H1 (cell line): ENCODE measurements around the gene DFFB. TPM values are rescaled to one million over a fixed set of nuclear protein-coding genes. Genes with fewer than 3 reads are reported as not detected.

Experiments
- CTCF ChIA-PET: fragments of 300-600 bp; sonication (Branson Sonifier 250); formaldehyde crosslinking; loops from one replicate; lab custom pipeline; 2021; ENCODE audit not compliant: partially characterized antibody; lab: Charles Lee
- POLR2A ChIA-PET: fragments of 300-600 bp; sonication (Branson Sonifier 250); formaldehyde crosslinking; loops from one replicate; lab custom pipeline; 2021; ENCODE audit warnings: inconsistent platforms; ENCODE audit not compliant: partially characterized antibody; lab: Charles Lee
- DNase-seq, 2 experiments: peaks; one replicate each; pipeline versions ENCODE4 v3.0.0 to v3.0.0-alpha.2; 2010 to 2022; ENCODE audit warnings: low spot score in 2 of 2, low read depth in 1 of 2, mixed read lengths in 1 of 2
- FAIRE-seq: peaks from 2 replicates; lab custom pipeline; 2011; peaks lifted over from hg19 to GRCh38; lab: Jason Lieb, UNC
- H2AFZ ChIP-seq: 2 replicates; pipeline ENCODE4 v1.8.1; 2012; ENCODE audit warnings: low read length, inconsistent platforms
- H2AK5ac ChIP-seq: 2 replicates; pipeline ENCODE4 v1.6.1; 2013; ENCODE audit warnings: low read depth, low read length
- H2BK120ac ChIP-seq: replicated peaks from 2 replicates; pipeline ENCODE3; 2013; ENCODE audit warnings: low read depth, low read length, inconsistent platforms
- H2BK12ac ChIP-seq: 2 replicates; pipeline ENCODE4 v1.6.1; 2013; ENCODE audit warnings: low read depth, low read length
- H2BK15ac ChIP-seq: 2 replicates; pipeline ENCODE4 v1.6.1; 2013; ENCODE audit warnings: low read length
- H2BK20ac ChIP-seq: 2 replicates; pipeline ENCODE4 v1.6.1; 2013; ENCODE audit warnings: low read length
- H2BK5ac ChIP-seq: 2 replicates; pipeline ENCODE4 v1.6.1; 2013; ENCODE audit warnings: low read depth, low read length
- H3K14ac ChIP-seq: 2 replicates; pipeline ENCODE4 v1.6.1; 2013; ENCODE audit warnings: inconsistent platforms; ENCODE audit not compliant: insufficient read length
- H3K18ac ChIP-seq: 2 replicates; pipeline ENCODE4 v1.6.1; 2013; ENCODE audit warnings: low read length; ENCODE audit errors: extremely low read depth
- H3K23ac ChIP-seq: 2 replicates; pipeline ENCODE4 v1.6.1; 2013; ENCODE audit warnings: inconsistent platforms; ENCODE audit not compliant: insufficient read length
- H3K23me2 ChIP-seq: 2 replicates; pipeline ENCODE4 v1.6.1; 2013; ENCODE audit warnings: low read depth, low read length
- H3K27ac ChIP-seq: 2 replicates; pipeline ENCODE4 v1.6.1; 2011; ENCODE audit warnings: low read depth, low read length, inconsistent platforms
- H3K27me3 ChIP-seq, 4 experiments: replicated peaks in 1 of 4; 1 replicate in 1 of 4; 2 replicates in 3 of 4; pipeline versions ENCODE4 v1.6.1 to v1.8.1; 2011 to 2013; ENCODE audit warnings: low read length in 3 of 4, mild to moderate bottlenecking in 3 of 4, inconsistent platforms in 2 of 4, mixed read lengths in 2 of 4, moderate library complexity in 1 of 4; ENCODE audit not compliant: control insufficient read depth in 3 of 4, insufficient read depth in 3 of 4; ENCODE audit errors: extremely low read depth in 1 of 4
- H3K36me3 ChIP-seq, 4 experiments: 2 replicates each; pipeline versions ENCODE4 v1.6.1 to v1.8.1; 2011 to 2013; ENCODE audit warnings: mild to moderate bottlenecking in 4 of 4, low read length in 3 of 4, moderate library complexity in 2 of 4, control low read depth in 1 of 4, inconsistent platforms in 1 of 4; ENCODE audit not compliant: insufficient read depth in 4 of 4, control insufficient read depth in 2 of 4
- H3K4ac ChIP-seq: replicated peaks from 2 replicates; pipeline ENCODE3; 2013; ENCODE audit warnings: low read length, low read depth, mixed read lengths, inconsistent platforms; ENCODE audit not compliant: insufficient read length
- H3K4me1 ChIP-seq, 4 experiments: replicated peaks in 1 of 4; 1 replicate in 1 of 4; 2 replicates in 3 of 4; pipeline versions ENCODE4 v1.6.1 to v1.8.1; 2011 to 2013; ENCODE audit warnings: low read length in 3 of 4, inconsistent platforms in 2 of 4, mixed read lengths in 1 of 4; ENCODE audit not compliant: insufficient read depth in 4 of 4, control insufficient read depth in 3 of 4
- H3K4me2 ChIP-seq, 2 experiments: 2 replicates each; pipeline versions ENCODE4 v1.6.1 to v1.8.1; 2011 to 2013; ENCODE audit warnings: low read depth in 2 of 2, low read length in 2 of 2, control low read depth in 1 of 2, inconsistent platforms in 1 of 2, mild to moderate bottlenecking in 1 of 2; ENCODE audit not compliant: insufficient read depth in 1 of 2
- H3K4me3 ChIP-seq, 4 experiments: fragments of 200-600, 300-600 bp in 1 of 4; sonication (generic), shearing (Covaris generic), sonication (Bioruptor Twin) in 1 of 4; 2 replicates each; pipeline versions ENCODE4 v1.5.1 to v1.8.1; 2011 to 2016; ENCODE audit warnings: low read length in 4 of 4, low read depth in 3 of 4, control low read depth in 2 of 4, inconsistent platforms in 2 of 4, mild to moderate bottlenecking in 2 of 4, mixed read lengths in 1 of 4, moderate library complexity in 1 of 4; ENCODE audit not compliant: insufficient read depth in 2 of 4; ENCODE audit errors: extremely low read depth in 1 of 4
- H3K56ac ChIP-seq: replicated peaks from 2 replicates; pipeline ENCODE3; 2013; ENCODE audit warnings: low read depth, mild to moderate bottlenecking, mixed read lengths, low read length, inconsistent platforms; ENCODE audit not compliant: insufficient read length
- H3K79me1 ChIP-seq: 2 replicates; pipeline ENCODE4 v1.6.1; 2013; ENCODE audit warnings: low read depth, low read length, control low read depth
- H3K79me2 ChIP-seq, 2 experiments: 2 replicates each; pipeline versions ENCODE4 v1.6.1 to v1.8.1; 2012 to 2013; ENCODE audit warnings: low read length in 2 of 2, mild to moderate bottlenecking in 2 of 2, inconsistent platforms in 1 of 2; ENCODE audit not compliant: insufficient read depth in 2 of 2, control insufficient read depth in 1 of 2
- H3K9ac ChIP-seq, 4 experiments: replicated peaks in 1 of 4; 1 replicate in 1 of 4; 2 replicates in 3 of 4; pipeline versions ENCODE4 v1.6.1 to v1.8.1; 2011 to 2013; ENCODE audit warnings: low read depth in 3 of 4, low read length in 3 of 4, control low read depth in 2 of 4, mild to moderate bottlenecking in 2 of 4, moderate library complexity in 2 of 4, inconsistent platforms in 1 of 4; ENCODE audit errors: extremely low read depth in 1 of 4
- H3K9me3 ChIP-seq, 2 experiments: 2 replicates each; pipeline versions ENCODE4 v1.6.1 to v1.8.1; 2012 to 2013; ENCODE audit warnings: mild to moderate bottlenecking in 2 of 2, moderate library complexity in 2 of 2, control low read depth in 1 of 2, inconsistent platforms in 1 of 2, low read depth in 1 of 2, low read length in 1 of 2, mixed read lengths in 1 of 2; ENCODE audit not compliant: insufficient read depth in 2 of 2
- H4K20me1 ChIP-seq, 2 experiments: replicated peaks in 1 of 2; 2 replicates each; pipeline versions ENCODE3 to v1.8.1; 2011 to 2013; ENCODE audit warnings: inconsistent platforms in 2 of 2, low read length in 2 of 2, mild to moderate bottlenecking in 1 of 2; ENCODE audit not compliant: insufficient read depth in 2 of 2, control insufficient read depth in 1 of 2
- H4K5ac ChIP-seq: 2 replicates; pipeline ENCODE4 v1.6.1; 2013; ENCODE audit warnings: low read length, low read depth, mixed read lengths, inconsistent platforms; ENCODE audit not compliant: insufficient read length
- H4K8ac ChIP-seq: 2 replicates; pipeline ENCODE4 v1.8.0; 2013; ENCODE audit warnings: mild to moderate bottlenecking, moderate library complexity, low read length, inconsistent platforms; ENCODE audit not compliant: insufficient read depth; ENCODE audit errors: extremely low read depth
- H4K91ac ChIP-seq: replicated peaks from 2 replicates; pipeline ENCODE3; 2013; ENCODE audit warnings: low read length, mixed read lengths, inconsistent platforms; ENCODE audit not compliant: insufficient read length
- WGBS, 2 experiments: shearing (Covaris generic) in 1 of 2; methylation state at CpG; one replicate each; pipeline versions ENCODE4 v1.1.6 to v1.1.7; 2013 to 2015; ENCODE audit warnings: low lambda C conversion rate in 2 of 2, mixed read lengths in 2 of 2, inconsistent platforms in 1 of 2, low coverage in 1 of 2, missing lambda C conversion rate in 1 of 2; ENCODE audit not compliant: insufficient replicate concordance in 2 of 2, insufficient coverage in 1 of 2, insufficient read length in 1 of 2; ENCODE audit errors: extremely low coverage in 1 of 2, missing lambda C conversion rate in 1 of 2; 5-methylcytosine and 5-hydroxymethylcytosine counted together
- polyA plus RNA-seq, 7 experiments: library from polyadenylated mRNA; depleted of rRNA in 3 of 7; stranded (reverse) in 5 of 7; unstranded in 2 of 7; fragments of >200 nt in 5 of 7; fragments of 200-250 nt in 2 of 7; gene quantifications; 1 replicate in 5 of 7; 2 replicates in 1 of 7; 4 replicates in 1 of 7; pipeline versions ENCODE4 v1.2.1 to v1.2.3, GENCODE V29; 2011 to 2013; ENCODE audit warnings: missing spikeins in 2 of 7, mixed read lengths in 2 of 7
- total RNA-seq: library from RNA; stranded (reverse); fragmentation: NEBNext Ultra II Directional; extraction: Animal tissue kit (Norgen Biotek cat#: 25700); gene quantifications from 2 replicates; pipeline ENCODE4 v1.2.1, GENCODE V29; 2021

Gene DFFB
- total and polyA plus RNA-seq, 2 of the 8 experiments (the other 6 are each of a cell fraction or from before 2014, with no cell fraction given), result 8.6 to 11.9 TPM

DNA sequence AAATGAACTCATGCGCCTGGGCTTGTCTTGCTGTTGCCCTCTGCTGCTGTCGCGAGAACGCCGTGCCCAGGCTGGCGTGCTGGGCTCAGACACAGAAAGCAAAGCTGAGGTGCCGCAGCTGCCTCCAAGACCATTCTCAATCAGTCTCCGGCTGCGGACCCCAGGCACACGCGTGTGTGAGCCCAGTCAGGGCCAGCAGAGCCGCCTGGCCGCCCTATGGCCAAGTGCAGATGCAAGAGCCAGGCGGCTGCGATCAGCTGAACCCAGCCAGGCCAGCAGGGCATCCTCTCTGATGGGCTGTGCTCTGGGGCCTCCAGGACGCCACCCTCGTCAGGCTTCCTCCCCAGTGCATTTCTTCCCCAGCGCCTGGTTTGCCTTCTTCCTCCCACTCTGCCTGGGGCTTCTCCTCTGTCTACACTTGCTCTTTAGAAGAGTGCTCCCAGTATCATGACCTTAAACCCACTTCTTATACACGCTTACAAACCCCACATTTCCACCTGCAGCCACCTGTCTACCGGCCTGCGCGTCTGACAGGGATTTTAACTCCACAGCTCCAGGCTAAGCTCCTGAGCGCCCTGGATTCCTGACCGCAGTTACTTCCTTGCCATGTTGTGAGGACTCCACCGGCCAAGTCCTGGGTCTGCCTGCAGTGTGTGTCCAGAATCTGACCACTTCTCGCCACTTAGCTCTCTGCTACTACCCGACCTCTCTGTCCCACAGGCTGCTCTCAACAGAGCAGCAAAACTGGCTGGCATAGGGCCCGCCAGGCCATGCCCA is 39.3 kb upstream of the DFFB start:
- H4K20me1 ChIP-seq, result peaks cover 0 to 4% of the 10 kb centered on the region in 2 experiments
- no peak overlapping the region for H2BK15ac ChIP-seq
- H3K79me2 ChIP-seq, result no peaks in the 10 kb centered on the region
- no peak overlapping the region for H3K4me3 ChIP-seq
- no peak overlapping the region for H2BK20ac ChIP-seq
- FAIRE-seq (no peak), DNase-seq (no peak)
- 92% methylated on average over 28 of the region's 28 CpGs; no CpG with 5 or more reads in 1 of the 2 experiments for WGBS, 2 experiments
- H2BK12ac ChIP-seq, result no peak overlapping the region
- H4K5ac ChIP-seq, result no peak overlapping the region
- H3K4ac ChIP-seq, result no peak overlapping the region
- no peak overlapping the region for H3K18ac ChIP-seq
- H3K4me2 ChIP-seq, result no peak overlapping the region
- no peaks in the 10 kb centered on the region; a peak in 1 of 7 replicates for H3K4me1 ChIP-seq
- H3K27ac ChIP-seq, result no peak overlapping the region
- H3K9me3 ChIP-seq, result no peaks in the 10 kb centered on the region
- H3K36me3 ChIP-seq, result peaks cover 0 to 3% (median 0%) of the 10 kb centered on the region in 4 experiments; a peak in 1 of 8 replicates
- H4K91ac ChIP-seq, result no peak overlapping the region
- H4K8ac ChIP-seq, result no peak overlapping the region
- H3K27me3 ChIP-seq, result no peaks in the 10 kb centered on the region
- no peak overlapping the region for H3K56ac ChIP-seq
- H2BK5ac ChIP-seq, result no peak overlapping the region; the same call in 1 of the 2 replicates
- no peak overlapping the region for H3K9ac ChIP-seq
- no peak overlapping the region for H3K14ac ChIP-seq
- no peak overlapping the region for H2BK120ac ChIP-seq
- H2AFZ ChIP-seq, result no peak overlapping the region
- ChIA-PET POLR2A (no interaction called here), CTCF (interaction anchor here (1.6 to 2.0 kb wide), 2 partner anchors 16 to 42 kb away, joined by 4 to 6 read pairs; no protein-coding TSS in a partner anchor)
- H3K23ac ChIP-seq, result no peak overlapping the region
- H3K79me1 ChIP-seq, result no peaks in the 10 kb centered on the region
- H2AK5ac ChIP-seq, result no peak overlapping the region
- H3K23me2 ChIP-seq, result no peaks in the 10 kb centered on the region
